ENCODE results near the gene NR3C2.

Gene NR3C2

GRCh38 chr4:148044912-148045352, 397.3 kb downstream of the NR3C2 start:
- H3K9me3 ChIP-seq (ENCODE audit: insufficient read depth, low read length) = no peaks in the 10 kb centered on the region
- TF ChIP-seq EZH2phosphoT487 (conservative IDR thresholded peaks at IDR 0.05; ENCODE audit: low read length) = no peak
- TF ChIP-seq, protein P1, sequence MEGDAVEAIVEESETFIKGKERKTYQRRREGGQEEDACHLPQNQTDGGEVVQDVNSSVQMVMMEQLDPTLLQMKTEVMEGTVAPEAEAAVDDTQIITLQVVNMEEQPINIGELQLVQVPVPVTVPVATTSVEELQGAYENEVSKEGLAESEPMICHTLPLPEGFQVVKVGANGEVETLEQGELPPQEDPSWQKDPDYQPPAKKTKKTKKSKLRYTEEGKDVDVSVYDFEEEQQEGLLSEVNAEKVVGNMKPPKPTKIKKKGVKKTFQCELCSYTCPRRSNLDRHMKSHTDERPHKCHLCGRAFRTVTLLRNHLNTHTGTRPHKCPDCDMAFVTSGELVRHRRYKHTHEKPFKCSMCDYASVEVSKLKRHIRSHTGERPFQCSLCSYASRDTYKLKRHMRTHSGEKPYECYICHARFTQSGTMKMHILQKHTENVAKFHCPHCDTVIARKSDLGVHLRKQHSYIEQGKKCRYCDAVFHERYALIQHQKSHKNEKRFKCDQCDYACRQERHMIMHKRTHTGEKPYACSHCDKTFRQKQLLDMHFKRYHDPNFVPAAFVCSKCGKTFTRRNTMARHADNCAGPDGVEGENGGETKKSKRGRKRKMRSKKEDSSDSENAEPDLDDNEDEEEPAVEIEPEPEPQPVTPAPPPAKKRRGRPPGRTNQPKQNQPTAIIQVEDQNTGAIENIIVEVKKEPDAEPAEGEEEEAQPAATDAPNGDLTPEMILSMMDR (IDR thresholded peaks at IDR 0.05; ENCODE audit: insufficient read depth, low read length, poor library complexity, severe bottlenecking) = peak; percentile 13

GRCh38 chr4:148044089-148044911, 397.9 kb downstream of the NR3C2 start:
- no peaks in the 10 kb centered on the region for H4K20me1 ChIP-seq (ENCODE audit: low read depth, low read length)
- H3F3A ChIP-seq (ENCODE audit: insufficient read depth) = no peaks in the 10 kb centered on the region
- H2AFZ ChIP-seq (ENCODE audit: low read depth, low read length, severe bottlenecking) = no peak overlapping the region
- H3K9ac ChIP-seq (ENCODE audit: low read length) = no peak overlapping the region
- no peaks in the 10 kb centered on the region for H3K9me2 ChIP-seq (replicated peaks; ENCODE audit: insufficient read depth, low read length)
- H3K27ac ChIP-seq (ENCODE audit: low read depth, low read length) = no peak overlapping the region
- H3K79me2 ChIP-seq (ENCODE audit: insufficient read depth, low read length) = no peaks in the 10 kb centered on the region
- no peak overlapping the region for H3K4me2 ChIP-seq (ENCODE audit: low read depth, low read length, poor library complexity, severe bottlenecking)
- TF ChIP-seq, protein P1 (IDR thresholded peaks at IDR 0.05; ENCODE audit: insufficient read depth, low read length, poor library complexity, severe bottlenecking) = no peak
- TF ChIP-seq EZH2phosphoT487 (conservative IDR thresholded peaks at IDR 0.05; ENCODE audit: low read length) = no peak
- no peaks in the 10 kb centered on the region for H3K9me3 ChIP-seq (ENCODE audit: insufficient read depth, low read length)
- H3K27me3 ChIP-seq (ENCODE audit: low read length) = no peaks in the 10 kb centered on the region
- H3K4me3 ChIP-seq (ENCODE audit: insufficient read depth, low read length, poor library complexity, severe bottlenecking) = no peak overlapping the region
- no peaks in the 10 kb centered on the region for H3K36me3 ChIP-seq (ENCODE audit: low read length)

More at GRCh38 chr4:148044912-148045352, 397.3 kb downstream of the NR3C2 start:
- Histone ChIP-seq H3K27me3 (ENCODE audit: low read length) (no peaks in the 10 kb centered on the region), H3K9ac (ENCODE audit: low read length) (no peak overlapping the region), H3K9me2 (replicated peaks; ENCODE audit: insufficient read depth, low read length) (no peaks in the 10 kb centered on the region), H3F3A (ENCODE audit: insufficient read depth) (no peaks in the 10 kb centered on the region), H2AFZ (ENCODE audit: low read depth, low read length, severe bottlenecking) (no peak overlapping the region), H3K4me2 (ENCODE audit: low read depth, low read length, poor library complexity, severe bottlenecking) (no peak overlapping the region), H3K27ac (ENCODE audit: low read depth, low read length) (no peak overlapping the region), H3K36me3 (ENCODE audit: low read length) (no peaks in the 10 kb centered on the region), H3K4me3 (ENCODE audit: insufficient read depth, low read length, poor library complexity, severe bottlenecking) (no peak overlapping the region), H4K20me1 (ENCODE audit: low read depth, low read length) (no peaks in the 10 kb centered on the region), H3K79me2 (ENCODE audit: insufficient read depth, low read length) (no peaks in the 10 kb centered on the region)

DNA sequence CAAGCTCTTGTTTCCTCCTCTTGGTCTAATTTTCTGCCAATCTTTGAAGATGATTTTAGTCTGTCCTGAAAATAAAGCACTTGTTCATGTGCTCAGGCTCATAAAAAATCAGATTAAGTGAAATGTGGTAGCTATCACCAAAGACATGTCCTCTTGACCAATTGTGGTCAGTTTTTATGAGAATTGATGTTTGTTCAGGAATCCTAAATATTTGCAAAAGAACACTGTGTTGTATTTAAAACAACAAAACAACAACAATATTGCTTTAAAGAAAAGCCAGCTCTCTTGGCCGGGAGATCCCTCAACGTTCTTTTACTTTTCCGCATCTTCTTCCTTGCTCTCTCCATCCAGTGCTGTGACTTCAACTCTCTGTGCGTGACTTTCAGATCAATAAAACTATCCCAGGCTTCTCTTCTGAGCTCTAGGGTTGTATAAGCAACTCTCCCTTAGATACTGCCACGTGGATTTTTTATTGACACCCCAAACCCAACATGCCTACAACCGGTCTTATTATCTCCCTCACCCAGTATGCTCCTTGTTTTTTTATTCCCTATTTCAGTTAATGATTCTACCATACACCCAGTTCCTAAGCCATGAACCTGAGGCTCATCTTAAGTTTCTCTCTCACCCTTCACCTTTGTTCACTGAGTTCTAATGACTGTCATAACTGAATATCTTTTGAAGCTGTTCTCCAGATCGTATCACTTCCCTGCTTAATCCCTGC, 400.4 kb downstream of the NR3C2 start:
- TF ChIP-seq, protein P1 (IDR thresholded peaks at IDR 0.05; ENCODE audit: insufficient read depth, low read length, poor library complexity, severe bottlenecking) = no peak
- TF ChIP-seq EZH2phosphoT487 (conservative IDR thresholded peaks at IDR 0.05; ENCODE audit: low read length) = no peak
- no peak overlapping the region for H3K27ac ChIP-seq (ENCODE audit: low read depth, low read length)
- H3K27me3 ChIP-seq (ENCODE audit: low read length) = no peaks in the 10 kb centered on the region
- H3F3A ChIP-seq (ENCODE audit: insufficient read depth) = no peaks in the 10 kb centered on the region
- no peaks in the 10 kb centered on the region for H3K36me3 ChIP-seq (ENCODE audit: low read length)
- no peaks in the 10 kb centered on the region for H3K9me3 ChIP-seq (ENCODE audit: insufficient read depth, low read length)
- H4K20me1 ChIP-seq (ENCODE audit: low read depth, low read length) = no peaks in the 10 kb centered on the region
- no peak overlapping the region for H3K9ac ChIP-seq (ENCODE audit: low read length)
- no peak overlapping the region for H3K4me3 ChIP-seq (ENCODE audit: insufficient read depth, low read length, poor library complexity, severe bottlenecking)
- H3K79me2 ChIP-seq (ENCODE audit: insufficient read depth, low read length) = no peaks in the 10 kb centered on the region
- H2AFZ ChIP-seq (ENCODE audit: low read depth, low read length, severe bottlenecking) = no peak overlapping the region
- no peak overlapping the region for H3K4me2 ChIP-seq (ENCODE audit: low read depth, low read length, poor library complexity, severe bottlenecking)
- H3K9me2 ChIP-seq (replicated peaks; ENCODE audit: insufficient read depth, low read length) = no peaks in the 10 kb centered on the region
